Neutrophil (primary cell): ENCODE results near the gene FMNL3.
"Not testable (repeated sequence)": the region's sequence is repeated elsewhere in the genome, so short reads cannot be mapped to it uniquely, and the experiment has no call there.

Experiments used
- H3K27ac ChIP-seq: fragments of 200-600 bp; sonication (generic); 2 replicates; pipeline ENCODE4 v1.5.1; 2016; ENCODE audit warnings: mild to moderate bottlenecking, moderate library complexity
- H3K27me3 ChIP-seq: fragments of 200-600 bp; sonication (generic); 2 replicates; pipeline ENCODE4 v1.6.0; 2016; ENCODE audit warnings: mild to moderate bottlenecking
- H3K36me3 ChIP-seq: fragments of 200-600 bp; sonication (generic); 2 replicates; pipeline ENCODE4 v1.5.1; 2017
- H3K4me1 ChIP-seq, 2 experiments: fragments of 200-600 bp in 1 of 2; sonication (generic) in 1 of 2; 1 replicate in 1 of 2; 2 replicates in 1 of 2; pipeline versions ENCODE4 v1.5.1 to v1.6.1; 2013 to 2016; ENCODE audit warnings: low read depth in 1 of 2, low read length in 1 of 2, mild to moderate bottlenecking in 1 of 2, moderate library complexity in 1 of 2; ENCODE audit not compliant: control insufficient read depth in 1 of 2, insufficient read depth in 1 of 2
- H3K4me3 ChIP-seq, 2 experiments: fragments of 200-600 bp in 1 of 2; sonication (generic) in 1 of 2; 1 replicate in 1 of 2; 2 replicates in 1 of 2; pipeline ENCODE4 v1.5.1; 2013 to 2016; ENCODE audit warnings: low read depth in 1 of 2, low read length in 1 of 2, mild to moderate bottlenecking in 1 of 2, moderate library complexity in 1 of 2
- H3K9me3 ChIP-seq: fragments of 200-600 bp; sonication (generic); 2 replicates; pipeline ENCODE4 v1.5.1; 2016
- TF ChIP-seq, protein P1 (sequence below): fragments of 200-600 bp; sonication (generic); IDR thresholded peaks from 2 replicates; pipeline ENCODE4 v1.5.1; 2016; ENCODE audit warnings: antibody characterized with exemption

Gene FMNL3

DNA sequence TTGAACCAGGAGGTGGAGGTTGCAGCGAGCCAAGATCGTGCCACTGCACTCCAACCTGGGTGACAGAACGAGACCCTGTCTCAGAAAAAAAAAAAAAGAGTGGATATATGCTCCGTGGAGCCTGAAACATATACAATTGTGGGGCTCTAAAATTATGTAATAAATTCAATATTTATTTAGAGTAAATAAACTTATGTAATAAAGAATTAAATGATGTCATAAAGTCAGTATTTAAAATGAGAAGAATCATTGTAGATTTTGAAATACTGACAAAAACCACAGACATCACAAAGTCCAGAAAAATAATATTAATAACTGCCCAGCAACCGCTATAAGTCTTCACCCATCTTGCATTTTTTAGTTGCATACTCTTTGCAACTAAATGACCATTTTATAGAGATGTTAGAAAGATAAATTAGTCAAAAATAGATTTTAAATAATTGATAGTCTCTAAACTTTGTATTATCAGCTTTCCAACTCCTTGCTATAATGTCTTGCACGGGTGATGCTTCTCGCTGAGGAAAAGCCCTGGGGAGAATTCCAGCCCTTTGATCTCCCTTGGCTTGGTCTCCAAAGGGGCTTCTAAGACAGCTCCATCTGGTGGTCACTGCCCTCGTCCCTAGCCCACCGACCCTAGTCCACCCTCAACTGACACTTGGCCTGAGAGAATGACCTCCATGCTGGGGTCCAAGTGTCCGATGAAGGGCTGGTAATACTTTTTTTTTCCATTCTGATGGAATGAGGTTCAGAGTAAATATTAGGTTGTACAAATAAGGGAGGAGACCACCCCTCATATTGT lies 26.2 kb upstream of the FMNL3 start:
- Histone ChIP-seq H3K9me3 (no peaks in the 10 kb centered on the region), H3K27ac (no peak overlapping the region), H3K27me3 (no peaks in the 10 kb centered on the region), H3K36me3 (no peaks in the 10 kb centered on the region), H3K4me1 (peaks cover 0 to 6% of the 10 kb centered on the region in 2 experiments), H3K4me3 (no peak overlapping the region)
- TF ChIP-seq, protein P1, sequence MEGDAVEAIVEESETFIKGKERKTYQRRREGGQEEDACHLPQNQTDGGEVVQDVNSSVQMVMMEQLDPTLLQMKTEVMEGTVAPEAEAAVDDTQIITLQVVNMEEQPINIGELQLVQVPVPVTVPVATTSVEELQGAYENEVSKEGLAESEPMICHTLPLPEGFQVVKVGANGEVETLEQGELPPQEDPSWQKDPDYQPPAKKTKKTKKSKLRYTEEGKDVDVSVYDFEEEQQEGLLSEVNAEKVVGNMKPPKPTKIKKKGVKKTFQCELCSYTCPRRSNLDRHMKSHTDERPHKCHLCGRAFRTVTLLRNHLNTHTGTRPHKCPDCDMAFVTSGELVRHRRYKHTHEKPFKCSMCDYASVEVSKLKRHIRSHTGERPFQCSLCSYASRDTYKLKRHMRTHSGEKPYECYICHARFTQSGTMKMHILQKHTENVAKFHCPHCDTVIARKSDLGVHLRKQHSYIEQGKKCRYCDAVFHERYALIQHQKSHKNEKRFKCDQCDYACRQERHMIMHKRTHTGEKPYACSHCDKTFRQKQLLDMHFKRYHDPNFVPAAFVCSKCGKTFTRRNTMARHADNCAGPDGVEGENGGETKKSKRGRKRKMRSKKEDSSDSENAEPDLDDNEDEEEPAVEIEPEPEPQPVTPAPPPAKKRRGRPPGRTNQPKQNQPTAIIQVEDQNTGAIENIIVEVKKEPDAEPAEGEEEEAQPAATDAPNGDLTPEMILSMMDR = no peak

- Histone ChIP-seq H3K27ac (no peak overlapping the region), H3K9me3 (no peaks in the 10 kb centered on the region), H3K4me1 (peaks cover 0 to 6% of the 10 kb centered on the region in 2 experiments), H3K4me3 (no peak overlapping the region), H3K36me3 (no peaks in the 10 kb centered on the region), H3K27me3 (peaks cover 2% of the 10 kb centered on the region)
- TF ChIP-seq, protein P1 = no peak
These were observed 23.4 kb upstream of the FMNL3 start for GRCh38 chr12:49730568-49731101.

- TF ChIP-seq, protein P1 = no peak
- Histone ChIP-seq H3K27ac (no peak overlapping the region), H3K36me3 (no peaks in the 10 kb centered on the region), H3K4me1 (peaks cover 0 to 6% of the 10 kb centered on the region in 2 experiments), H3K9me3 (no peaks in the 10 kb centered on the region), H3K27me3 (peaks cover 6% of the 10 kb centered on the region), H3K4me3 (no peak overlapping the region)
These were observed 22.8 kb upstream of the FMNL3 start for GRCh38 chr12:49730050-49730449.

DNA sequence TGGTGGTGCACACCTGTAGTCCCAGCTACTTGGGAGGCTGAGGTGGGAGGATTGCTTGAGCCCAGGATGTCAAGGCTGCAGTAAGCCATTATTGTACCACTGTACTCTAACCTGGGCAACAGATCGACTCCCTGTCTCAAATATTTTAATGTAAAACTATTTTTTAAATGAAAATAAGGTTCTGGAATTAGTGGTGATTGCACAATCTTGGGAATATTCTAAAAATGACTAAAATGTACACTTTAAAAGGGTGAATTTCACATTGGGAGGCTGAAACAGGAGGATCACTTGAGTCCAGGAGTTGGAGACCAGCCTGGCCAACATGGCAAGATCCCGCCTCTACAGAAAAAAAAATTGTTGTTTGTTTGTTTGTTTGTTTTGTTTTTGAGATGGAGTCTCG lies 21.2 kb upstream of the FMNL3 start:
- Histone ChIP-seq H3K36me3 (no peaks in the 10 kb centered on the region), H3K4me1 (peaks cover 0 to 6% of the 10 kb centered on the region in 2 experiments), H3K27ac (no peak overlapping the region), H3K27me3 (peaks cover 10% of the 10 kb centered on the region), H3K4me3 (no peak overlapping the region), H3K9me3 (no peaks in the 10 kb centered on the region)
- TF ChIP-seq, protein P1 = no peak

- H3K4me1 ChIP-seq, H3K4me3 ChIP-seq, H3K27ac ChIP-seq, H3K36me3 ChIP-seq, H3K9me3 ChIP-seq: not testable (repeated sequence)
- peaks cover 22% of the 10 kb centered on the region for H3K27me3 ChIP-seq
These were observed 14.2 kb upstream of the FMNL3 start for GRCh38 chr12:49721355-49721754.

- Histone ChIP-seq H3K9me3 (no peaks in the 10 kb centered on the region), H3K4me3 (no peak overlapping the region), H3K4me1 (no peaks in the 10 kb centered on the region), H3K27me3 (peaks cover 27% of the 10 kb centered on the region), H3K27ac (no peak overlapping the region), H3K36me3 (no peaks in the 10 kb centered on the region)
- TF ChIP-seq, protein P1 = no peak
These were observed 13.0 kb upstream of the FMNL3 start for GRCh38 chr12:49720214-49720613.

DNA sequence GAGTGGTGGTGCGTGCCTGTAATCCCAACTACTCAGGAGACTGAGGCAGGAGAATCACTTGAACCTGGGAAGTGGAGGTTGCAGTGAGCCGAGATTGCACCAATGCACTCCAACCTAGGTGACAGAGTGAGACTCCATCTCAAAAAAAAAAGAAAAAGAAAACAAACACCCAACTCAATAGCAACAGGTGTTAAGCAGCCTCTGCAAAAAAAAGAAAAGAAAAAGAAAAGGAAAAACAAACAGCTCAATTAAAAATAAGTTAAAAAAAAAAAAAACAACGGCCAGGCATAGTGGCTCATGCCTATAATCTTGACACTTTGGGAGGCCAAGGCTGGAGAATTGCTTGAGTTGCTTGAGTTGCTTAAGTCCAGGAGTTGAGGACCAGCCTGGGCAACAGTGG lies 10.6 kb upstream of the FMNL3 start:
- H3K36me3 ChIP-seq, H3K27ac ChIP-seq, H3K4me1 ChIP-seq, H3K4me3 ChIP-seq, H3K9me3 ChIP-seq: not testable (repeated sequence)
- peaks cover 31% of the 10 kb centered on the region for H3K27me3 ChIP-seq
